K562 (cell line): Measurements from ENCODE around the gene TGFBR1. TPM values are rescaled to one million over a fixed set of nuclear protein-coding genes. Genes with fewer than 3 reads are reported as not detected.

Source experiments
- CHD1 ChIP-seq: fragments of 200-600 bp; sonication (generic); IDR thresholded peaks from one replicate; pipeline ENCODE4 v1.6.1; 2012; ENCODE audit warnings: mild to moderate bottlenecking, moderate library complexity, low read length, inconsistent platforms
- FIP1L1 ChIP-seq: fragments of 200-400 bp; formaldehyde crosslinking; IDR thresholded peaks from 2 replicates; pipeline ENCODE4 v1.6.1; 2018; ENCODE audit warnings: mild to moderate bottlenecking, low read depth, low read length; ENCODE audit not compliant: poor library complexity, severe bottlenecking
- HDAC1 ChIP-seq, 2 experiments: fragments of 450-650 bp; IDR thresholded peaks; 2 replicates each; pipeline ENCODE4 v1.6.1; 2016 to 2017; ENCODE audit warnings: inconsistent platforms in 1 of 2, mild to moderate bottlenecking in 1 of 2, moderate library complexity in 1 of 2
- HMG20A ChIP-seq: fragments of 450-650 bp; formaldehyde crosslinking; conservative IDR thresholded peaks from 2 replicates; pipeline ENCODE4 v1.4.0; 2020; ENCODE audit warnings: mild to moderate bottlenecking, mixed read lengths
- POLR2AphosphoS2 ChIP-seq: IDR thresholded peaks from 2 replicates; pipeline ENCODE4 v1.6.1; 2012; ENCODE audit warnings: low read length, improper control_type of control experiment
- SMARCE1 ChIP-seq: fragments of 450-650 bp; IDR thresholded peaks from 2 replicates; pipeline ENCODE4 v1.7.1; 2016; ENCODE audit warnings: mild to moderate bottlenecking
- ZNF175 ChIP-seq: fragments of 200-800 bp; sonication (Bioruptor generic); IDR thresholded peaks from 2 replicates; pipeline ENCODE4 v1.6.1; 2016; ENCODE audit warnings: low read depth, mild to moderate bottlenecking, missing genetic modification characterization, missing compliant biosample characterization
- ZNF23 ChIP-seq: fragments of 250-450 bp; sonication (Bioruptor Pico); IDR thresholded peaks from 2 replicates; pipeline ENCODE4 v1.4.0; 2020; ENCODE audit warnings: mild to moderate bottlenecking
- ZNF584 ChIP-seq: fragments of 200-800 bp; sonication (Bioruptor generic); IDR thresholded peaks from 2 replicates; pipeline ENCODE4 v1.6.1; 2016; ENCODE audit warnings: low read depth, mild to moderate bottlenecking, missing genetic modification characterization, missing compliant biosample characterization
- polyA plus RNA-seq, 8 experiments: library from polyadenylated mRNA; depleted of rRNA in 4 of 8; stranded (reverse) in 5 of 8; unstranded in 3 of 8; fragments of >200 nt; fragmentation: Nextera tagmentation in 2 of 8; fragmentation: Illumina TruSeq in 1 of 8; extraction: Ambion mirVana in 2 of 8; extraction: Trizol in 1 of 8; gene quantifications; 2 replicates each; pipeline versions ENCODE4 v1.2.1 to v1.2.3, GENCODE V29; 2011 to 2014; ENCODE audit warnings: inconsistent platforms in 1 of 8, missing spikeins in 1 of 8
- total RNA-seq, 7 experiments: library from RNA; depleted of rRNA in 6 of 7; stranded (reverse); fragments of >200 nt in 6 of 7; fragmentation: Illumina TruSeq in 2 of 7; extraction: Trizol in 2 of 7; gene quantifications; 2 replicates each; pipeline versions ENCODE4 v1.2.1 to v1.2.3, GENCODE V29; 2011 to 2021; ENCODE audit warnings: low replicate concordance in 1 of 7
- TF ChIP-seq, protein P1 (sequence below): fragments of 450-650 bp; IDR thresholded peaks from 2 replicates; pipeline ENCODE4 v1.6.1; 2016; ENCODE audit warnings: mild to moderate bottlenecking, moderate library complexity
- TF ChIP-seq, protein P2 (sequence below): fragments of 450-650 bp; conservative IDR thresholded peaks from 2 replicates; pipeline ENCODE4 v1.6.1; 2016; ENCODE audit warnings: missing genetic modification characterization, low read depth, mild to moderate bottlenecking, missing compliant biosample characterization, moderate library complexity
- TF ChIP-seq, protein P3 (sequence below): fragments of 450-650 bp; formaldehyde crosslinking; conservative IDR thresholded peaks from 2 replicates; pipeline ENCODE4 v1.4.0; 2022; ENCODE audit warnings: mild to moderate bottlenecking, missing genetic modification characterization

The TGFBR1 gene
- total and polyA plus RNA-seq, 9 of the 15 experiments (the other 6 are each of a cell fraction or from before 2014, with no cell fraction given): 15.5 to 62.4 (median 42.7) TPM

DNA sequence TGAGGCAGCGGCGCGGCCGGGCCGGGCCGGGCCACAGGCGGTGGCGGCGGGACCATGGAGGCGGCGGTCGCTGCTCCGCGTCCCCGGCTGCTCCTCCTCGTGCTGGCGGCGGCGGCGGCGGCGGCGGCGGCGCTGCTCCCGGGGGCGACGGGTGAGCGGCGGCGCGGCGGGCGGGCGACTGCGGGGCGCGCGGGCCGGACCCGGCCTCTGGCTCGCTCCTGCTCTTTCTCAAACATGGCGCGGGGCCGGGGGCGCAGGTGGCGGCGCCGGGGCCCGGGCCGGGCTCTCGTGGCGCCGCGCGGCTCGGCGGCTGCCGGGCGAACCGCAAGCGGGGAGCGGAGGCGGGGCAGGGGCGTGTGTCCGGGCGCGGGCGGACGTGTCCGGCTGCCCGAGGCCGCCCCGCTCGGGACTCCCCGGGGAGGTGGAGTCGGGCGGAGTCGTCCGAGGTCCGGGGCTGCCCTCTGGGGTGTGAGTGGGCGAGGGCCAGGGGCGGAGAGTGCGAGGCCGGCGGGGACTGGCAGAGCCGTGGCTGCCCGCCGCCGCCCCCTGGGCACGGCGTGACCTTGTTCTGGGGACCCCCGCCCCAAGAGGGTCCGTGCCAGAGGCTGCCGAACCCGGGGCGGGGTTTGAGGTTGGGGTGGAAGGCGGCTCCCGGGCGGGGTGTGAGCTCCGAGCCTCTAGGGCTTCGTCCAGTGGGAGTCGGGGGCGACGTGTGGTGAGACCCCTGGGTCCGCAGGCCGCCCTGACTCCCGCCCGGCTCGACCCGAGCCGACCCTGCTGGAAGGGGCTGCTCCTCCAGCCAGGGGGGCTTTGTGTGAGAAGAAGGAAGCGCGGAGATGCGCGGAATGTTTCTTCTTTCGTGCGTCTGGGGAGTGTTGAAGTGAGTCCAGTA lies 485 bp downstream of the TGFBR1 start (continued):
- TF ChIP-seq, protein P1, sequence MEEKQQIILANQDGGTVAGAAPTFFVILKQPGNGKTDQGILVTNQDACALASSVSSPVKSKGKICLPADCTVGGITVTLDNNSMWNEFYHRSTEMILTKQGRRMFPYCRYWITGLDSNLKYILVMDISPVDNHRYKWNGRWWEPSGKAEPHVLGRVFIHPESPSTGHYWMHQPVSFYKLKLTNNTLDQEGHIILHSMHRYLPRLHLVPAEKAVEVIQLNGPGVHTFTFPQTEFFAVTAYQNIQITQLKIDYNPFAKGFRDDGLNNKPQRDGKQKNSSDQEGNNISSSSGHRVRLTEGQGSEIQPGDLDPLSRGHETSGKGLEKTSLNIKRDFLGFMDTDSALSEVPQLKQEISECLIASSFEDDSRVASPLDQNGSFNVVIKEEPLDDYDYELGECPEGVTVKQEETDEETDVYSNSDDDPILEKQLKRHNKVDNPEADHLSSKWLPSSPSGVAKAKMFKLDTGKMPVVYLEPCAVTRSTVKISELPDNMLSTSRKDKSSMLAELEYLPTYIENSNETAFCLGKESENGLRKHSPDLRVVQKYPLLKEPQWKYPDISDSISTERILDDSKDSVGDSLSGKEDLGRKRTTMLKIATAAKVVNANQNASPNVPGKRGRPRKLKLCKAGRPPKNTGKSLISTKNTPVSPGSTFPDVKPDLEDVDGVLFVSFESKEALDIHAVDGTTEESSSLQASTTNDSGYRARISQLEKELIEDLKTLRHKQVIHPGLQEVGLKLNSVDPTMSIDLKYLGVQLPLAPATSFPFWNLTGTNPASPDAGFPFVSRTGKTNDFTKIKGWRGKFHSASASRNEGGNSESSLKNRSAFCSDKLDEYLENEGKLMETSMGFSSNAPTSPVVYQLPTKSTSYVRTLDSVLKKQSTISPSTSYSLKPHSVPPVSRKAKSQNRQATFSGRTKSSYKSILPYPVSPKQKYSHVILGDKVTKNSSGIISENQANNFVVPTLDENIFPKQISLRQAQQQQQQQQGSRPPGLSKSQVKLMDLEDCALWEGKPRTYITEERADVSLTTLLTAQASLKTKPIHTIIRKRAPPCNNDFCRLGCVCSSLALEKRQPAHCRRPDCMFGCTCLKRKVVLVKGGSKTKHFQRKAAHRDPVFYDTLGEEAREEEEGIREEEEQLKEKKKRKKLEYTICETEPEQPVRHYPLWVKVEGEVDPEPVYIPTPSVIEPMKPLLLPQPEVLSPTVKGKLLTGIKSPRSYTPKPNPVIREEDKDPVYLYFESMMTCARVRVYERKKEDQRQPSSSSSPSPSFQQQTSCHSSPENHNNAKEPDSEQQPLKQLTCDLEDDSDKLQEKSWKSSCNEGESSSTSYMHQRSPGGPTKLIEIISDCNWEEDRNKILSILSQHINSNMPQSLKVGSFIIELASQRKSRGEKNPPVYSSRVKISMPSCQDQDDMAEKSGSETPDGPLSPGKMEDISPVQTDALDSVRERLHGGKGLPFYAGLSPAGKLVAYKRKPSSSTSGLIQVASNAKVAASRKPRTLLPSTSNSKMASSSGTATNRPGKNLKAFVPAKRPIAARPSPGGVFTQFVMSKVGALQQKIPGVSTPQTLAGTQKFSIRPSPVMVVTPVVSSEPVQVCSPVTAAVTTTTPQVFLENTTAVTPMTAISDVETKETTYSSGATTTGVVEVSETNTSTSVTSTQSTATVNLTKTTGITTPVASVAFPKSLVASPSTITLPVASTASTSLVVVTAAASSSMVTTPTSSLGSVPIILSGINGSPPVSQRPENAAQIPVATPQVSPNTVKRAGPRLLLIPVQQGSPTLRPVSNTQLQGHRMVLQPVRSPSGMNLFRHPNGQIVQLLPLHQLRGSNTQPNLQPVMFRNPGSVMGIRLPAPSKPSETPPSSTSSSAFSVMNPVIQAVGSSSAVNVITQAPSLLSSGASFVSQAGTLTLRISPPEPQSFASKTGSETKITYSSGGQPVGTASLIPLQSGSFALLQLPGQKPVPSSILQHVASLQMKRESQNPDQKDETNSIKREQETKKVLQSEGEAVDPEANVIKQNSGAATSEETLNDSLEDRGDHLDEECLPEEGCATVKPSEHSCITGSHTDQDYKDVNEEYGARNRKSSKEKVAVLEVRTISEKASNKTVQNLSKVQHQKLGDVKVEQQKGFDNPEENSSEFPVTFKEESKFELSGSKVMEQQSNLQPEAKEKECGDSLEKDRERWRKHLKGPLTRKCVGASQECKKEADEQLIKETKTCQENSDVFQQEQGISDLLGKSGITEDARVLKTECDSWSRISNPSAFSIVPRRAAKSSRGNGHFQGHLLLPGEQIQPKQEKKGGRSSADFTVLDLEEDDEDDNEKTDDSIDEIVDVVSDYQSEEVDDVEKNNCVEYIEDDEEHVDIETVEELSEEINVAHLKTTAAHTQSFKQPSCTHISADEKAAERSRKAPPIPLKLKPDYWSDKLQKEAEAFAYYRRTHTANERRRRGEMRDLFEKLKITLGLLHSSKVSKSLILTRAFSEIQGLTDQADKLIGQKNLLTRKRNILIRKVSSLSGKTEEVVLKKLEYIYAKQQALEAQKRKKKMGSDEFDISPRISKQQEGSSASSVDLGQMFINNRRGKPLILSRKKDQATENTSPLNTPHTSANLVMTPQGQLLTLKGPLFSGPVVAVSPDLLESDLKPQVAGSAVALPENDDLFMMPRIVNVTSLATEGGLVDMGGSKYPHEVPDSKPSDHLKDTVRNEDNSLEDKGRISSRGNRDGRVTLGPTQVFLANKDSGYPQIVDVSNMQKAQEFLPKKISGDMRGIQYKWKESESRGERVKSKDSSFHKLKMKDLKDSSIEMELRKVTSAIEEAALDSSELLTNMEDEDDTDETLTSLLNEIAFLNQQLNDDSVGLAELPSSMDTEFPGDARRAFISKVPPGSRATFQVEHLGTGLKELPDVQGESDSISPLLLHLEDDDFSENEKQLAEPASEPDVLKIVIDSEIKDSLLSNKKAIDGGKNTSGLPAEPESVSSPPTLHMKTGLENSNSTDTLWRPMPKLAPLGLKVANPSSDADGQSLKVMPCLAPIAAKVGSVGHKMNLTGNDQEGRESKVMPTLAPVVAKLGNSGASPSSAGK: no peak
- TF ChIP-seq SMARCE1 (no peak), ZNF23 (CRISPR knock-in tag) (no peak), ZNF175 (CRISPR knock-in tag) (no peak), ZNF584 (no peak), POLR2AphosphoS2 (no peak), HMG20A (no peak), HDAC1 (IDR thresholded peaks at IDR 0.05) (0 out of 4 replicates have a peak, but pooled peaks of 1 of the 2 experiments have one; percentile 32), CHD1 (peak; percentile 22), FIP1L1 (no peak)
- TF ChIP-seq, protein P2, sequence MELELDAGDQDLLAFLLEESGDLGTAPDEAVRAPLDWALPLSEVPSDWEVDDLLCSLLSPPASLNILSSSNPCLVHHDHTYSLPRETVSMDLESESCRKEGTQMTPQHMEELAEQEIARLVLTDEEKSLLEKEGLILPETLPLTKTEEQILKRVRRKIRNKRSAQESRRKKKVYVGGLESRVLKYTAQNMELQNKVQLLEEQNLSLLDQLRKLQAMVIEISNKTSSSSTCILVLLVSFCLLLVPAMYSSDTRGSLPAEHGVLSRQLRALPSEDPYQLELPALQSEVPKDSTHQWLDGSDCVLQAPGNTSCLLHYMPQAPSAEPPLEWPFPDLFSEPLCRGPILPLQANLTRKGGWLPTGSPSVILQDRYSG: no peak
- TF ChIP-seq, protein P3, sequence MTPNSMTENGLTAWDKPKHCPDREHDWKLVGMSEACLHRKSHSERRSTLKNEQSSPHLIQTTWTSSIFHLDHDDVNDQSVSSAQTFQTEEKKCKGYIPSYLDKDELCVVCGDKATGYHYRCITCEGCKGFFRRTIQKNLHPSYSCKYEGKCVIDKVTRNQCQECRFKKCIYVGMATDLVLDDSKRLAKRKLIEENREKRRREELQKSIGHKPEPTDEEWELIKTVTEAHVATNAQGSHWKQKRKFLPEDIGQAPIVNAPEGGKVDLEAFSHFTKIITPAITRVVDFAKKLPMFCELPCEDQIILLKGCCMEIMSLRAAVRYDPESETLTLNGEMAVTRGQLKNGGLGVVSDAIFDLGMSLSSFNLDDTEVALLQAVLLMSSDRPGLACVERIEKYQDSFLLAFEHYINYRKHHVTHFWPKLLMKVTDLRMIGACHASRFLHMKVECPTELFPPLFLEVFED (CRISPR knock-in tag): no peak
